HepG2 (cell line): ENCODE measurements around the gene OCSTAMP. TPM values are rescaled to one million over a fixed set of nuclear protein-coding genes. Genes with fewer than 3 reads are reported as not detected.

Experiments
- ATAC-seq: fragments of 200-7000 bp; cut with Tn5 transposase; 3 replicates; pipeline ENCODE4 v1.9.1; 2020; ENCODE audit warnings: mild to moderate bottlenecking, moderate library complexity
- BruUV-seq: library from RNA; stranded (reverse); fragments of 400-500 nt; replicated peaks from 2 replicates; lab custom pipeline; 2021; lab: Mats Ljungman, UMichigan
- CTCF ChIA-PET: fragments of 300-600 bp; formaldehyde crosslinking; extraction: SDS; loops from one replicate; lab custom pipeline; 2021; ENCODE audit warnings: low total read pairs, inconsistent platforms, low intra/inter-chr PET ratio; lab: Yijun Ruan, JAX
- POLR2A ChIA-PET: fragments of 350-600 bp; sonication (Branson Sonifier 250); formaldehyde crosslinking; loops from one replicate; lab custom pipeline; 2020; ENCODE audit warnings: antibody characterized with exemption, inconsistent platforms; lab: Yijun Ruan, JAX
- DNase-seq: peaks from one replicate; pipeline ENCODE4 v3.0.0-alpha.2; 2015; ENCODE audit warnings: low spot score
- FAIRE-seq: peaks from 3 replicates; lab custom pipeline; 2011; peaks lifted over from hg19 to GRCh38; lab: Jason Lieb, UNC
- H2AFZ ChIP-seq: one replicate; pipeline ENCODE4 v1.6.1; 2011; ENCODE audit warnings: low read length, inconsistent platforms
- H3K27ac ChIP-seq: fragments of 300-600 bp; 3 replicates; pipeline ENCODE4 v1.8.0; 2011; ENCODE audit warnings: mixed run types, mild to moderate bottlenecking, mixed read lengths, low read length, inconsistent platforms; ENCODE audit not compliant: insufficient read depth; ENCODE audit errors: extremely low read length
- H3K27me3 ChIP-seq, 2 experiments: fragments of 200-600 bp in 1 of 2; 2 replicates in 1 of 2; 3 replicates in 1 of 2; pipeline versions ENCODE4 v1.6.0 to v1.8.0; 2011; ENCODE audit warnings: low read length in 2 of 2, mild to moderate bottlenecking in 2 of 2, moderate library complexity in 2 of 2, inconsistent platforms in 1 of 2; ENCODE audit not compliant: insufficient read depth in 2 of 2, control insufficient read depth in 1 of 2
- H3K36me3 ChIP-seq, 2 experiments: fragments of 200-600 bp in 1 of 2; replicated peaks in 1 of 2; 2 replicates in 1 of 2; 3 replicates in 1 of 2; pipeline versions ENCODE4 v1.5.1 to v1.8.0; 2011; ENCODE audit warnings: low read length in 2 of 2, inconsistent platforms in 1 of 2; ENCODE audit not compliant: insufficient read depth in 2 of 2, control insufficient read depth in 1 of 2
- H3K4me1 ChIP-seq: 2 replicates; pipeline ENCODE4 v1.5.1; 2012; ENCODE audit warnings: low read length, inconsistent platforms; ENCODE audit not compliant: insufficient read depth
- H3K4me2 ChIP-seq: 2 replicates; pipeline ENCODE4 v1.6.0; 2011; ENCODE audit warnings: low read depth, low read length, inconsistent platforms
- H3K4me3 ChIP-seq, 3 experiments: fragments of 200-600 bp in 1 of 3; sonication (generic), shearing (Covaris generic) in 1 of 3; replicated peaks in 1 of 3; 2 replicates each; pipeline ENCODE4 v1.5.1; 2011 to 2016; ENCODE audit warnings: low read length in 3 of 3, inconsistent platforms in 2 of 3, low read depth in 2 of 3, mild to moderate bottlenecking in 2 of 3, control low read depth in 1 of 3, mixed read lengths in 1 of 3; ENCODE audit not compliant: insufficient read depth in 1 of 3
- H3K79me2 ChIP-seq: one replicate; pipeline ENCODE4 v1.6.1; 2011; ENCODE audit warnings: low read length, inconsistent platforms; ENCODE audit not compliant: insufficient read depth
- H3K9ac ChIP-seq: 2 replicates; pipeline ENCODE4 v1.6.0; 2011; ENCODE audit warnings: mild to moderate bottlenecking, low read depth, low read length, inconsistent platforms; ENCODE audit not compliant: insufficient read depth
- H3K9me3 ChIP-seq: 2 replicates; pipeline ENCODE4 v1.5.1; 2012; ENCODE audit warnings: mild to moderate bottlenecking, low read length
- H4K20me1 ChIP-seq: 2 replicates; pipeline ENCODE4 v1.6.0; 2011; ENCODE audit warnings: inconsistent platforms, mild to moderate bottlenecking, low read length, moderate library complexity; ENCODE audit not compliant: insufficient read depth
- CEBPG ChIP-seq: IDR thresholded peaks from 2 replicates; pipeline ENCODE4 v1.6.1; 2016
- HHEX ChIP-seq: IDR thresholded peaks from 2 replicates; pipeline ENCODE4 v1.6.1; 2016; ENCODE audit warnings: control low read depth
- PRDM15 ChIP-seq: sonication (generic); formaldehyde crosslinking; IDR thresholded peaks from 2 replicates; pipeline ENCODE4 v1.4.0; 2020; ENCODE audit warnings: missing genetic modification reagents
- SKI ChIP-seq: fragments of 450-650 bp; IDR thresholded peaks from one replicate; pipeline ENCODE4 v1.6.1; 2018; ENCODE audit warnings: mild to moderate bottlenecking; ENCODE audit not compliant: partially characterized antibody
- TEAD3 ChIP-seq: optimal IDR thresholded peaks from 2 replicates; pipeline ENCODE3; 2016; ENCODE audit warnings: borderline replicate concordance
- ZMYM2 ChIP-seq: sonication (generic); formaldehyde crosslinking; IDR thresholded peaks from 2 replicates; pipeline ENCODE4 v1.8.0; 2022; ENCODE audit warnings: mild to moderate bottlenecking, missing genetic modification reagents
- ZNF232 ChIP-seq: sonication (generic); formaldehyde crosslinking; IDR thresholded peaks from 2 replicates; pipeline ENCODE4 v1.4.0; 2020; ENCODE audit warnings: missing genetic modification reagents, borderline replicate concordance
- WGBS: methylation state at CpG from one replicate; pipeline ENCODE4 v1.1.6; 2017; ENCODE audit warnings: low lambda C conversion rate; 5-methylcytosine and 5-hydroxymethylcytosine counted together
- in situ Hi-C: cut with HindIII; loops from 2 replicates; pipeline ENCODE4 v1.10.0; 2017; ENCODE audit warnings: low pct_unique_long_range_greater_than_20kb; ENCODE audit not compliant: extremely low pct_ligation_motif_present
- intact Hi-C: fragments of 100-400 bp; cut with micrococcal nuclease; formaldehyde crosslinking; loops from one replicate; pipeline ENCODE4 v1.10.0; 2022; ENCODE audit not compliant: unreplicated experiment
- polyA plus RNA-seq, 8 experiments: library from polyadenylated mRNA; depleted of rRNA in 3 of 8; stranded (reverse) in 7 of 8; unstranded in 1 of 8; fragments of >200 nt; fragmentation: Illumina TruSeq in 4 of 8; extraction: Trizol in 4 of 8; gene quantifications; 2 replicates each; pipeline versions ENCODE4 v1.2.1 to v1.2.3, GENCODE V29; 2011 to 2016; ENCODE audit warnings: low read depth in 4 of 8, missing spikeins in 1 of 8, mixed read lengths in 1 of 8; ENCODE audit not compliant: insufficient read depth in 1 of 8
- total RNA-seq, 5 experiments: library from RNA; depleted of rRNA; stranded (reverse); fragments of >200 nt; fragmentation: Illumina TruSeq; extraction: Trizol; gene quantifications; 2 replicates each; pipeline ENCODE4 v1.2.3, GENCODE V29; 2016; ENCODE audit warnings: low read depth in 1 of 5
- TF ChIP-seq, protein P1 (sequence below), 2 experiments: sonication (generic) in 1 of 2; formaldehyde crosslinking in 1 of 2; IDR thresholded peaks; 2 replicates each; pipeline versions ENCODE4 v1.6.1 to v1.9.0; 2014 to 2022; ENCODE audit warnings: antibody characterized with exemption in 1 of 2, borderline replicate concordance in 1 of 2, inconsistent platforms in 1 of 2, low read depth in 1 of 2, missing genetic modification reagents in 1 of 2
- TF ChIP-seq, protein P2 (sequence below): sonication (generic); formaldehyde crosslinking; IDR thresholded peaks from 2 replicates; pipeline ENCODE4 v1.8.0; 2022; ENCODE audit warnings: missing genetic modification reagents, mild to moderate bottlenecking, moderate library complexity, borderline replicate concordance
- TF ChIP-seq, protein P3 (sequence below): IDR thresholded peaks from 2 replicates; pipeline ENCODE4 v1.6.1; 2016

Gene OCSTAMP
- total and polyA plus RNA-seq, 2 of the 13 experiments (the other 11 are each of a cell fraction or from before 2014, with no cell fraction given) = not detected

GRCh38 chr20:46523108-46523507 is 27.3 kb downstream of the OCSTAMP start:
- in situ Hi-C loops = loop anchor here (5.0 kb wide), 1 partner anchor 159 kb away; no protein-coding TSS in a partner anchor
- DNase-seq (peak; percentile 67), FAIRE-seq (peak; percentile 47), ATAC-seq (peak; percentile 23; the same call in 2 of the 3 replicates)
- POLR2A ChIA-PET = interaction anchor here (1.0 to 2.3 kb wide), 15 partner anchors 12 to 798 kb away, joined by 3 to 8 read pairs (median 4); partner anchors contain the start of genes SLC13A3 and TP53RK
- intact Hi-C loops = loop anchor here (5.0 kb wide), 2 partner anchors 34 to 224 kb away; no protein-coding TSS in a partner anchor
- Histone ChIP-seq H4K20me1 (no peaks in the 10 kb centered on the region), H3K79me2 (no peaks in the 10 kb centered on the region), H2AFZ (no peak overlapping the region), H3K4me1 (peaks cover 27% of the 10 kb centered on the region), H3K4me3 (no peak overlapping the region), H3K27ac (no peak overlapping the region), H3K4me2 (peak overlapping the region; percentile 20), H3K27me3 (no peaks in the 10 kb centered on the region), H3K9me3 (no peaks in the 10 kb centered on the region), H3K36me3 (no peaks in the 10 kb centered on the region), H3K9ac (no peak overlapping the region)
- BruUV-seq = no TSS peak
- CTCF ChIA-PET = interaction anchor here (1.2 to 4.9 kb wide), 2 partner anchors 158 to 176 kb away, joined by 3 to 61 read pairs; no protein-coding TSS in a partner anchor
- 1% methylated on average over 5 of the region's 5 CpGs for WGBS
- TF ChIP-seq ZNF232 (no peak), TEAD3 (peak; percentile 88), HHEX (CRISPR knock-in tag) (no peak), SKI (no peak), CEBPG (CRISPR knock-in tag) (peak; percentile 48; the same call in 1 of the 2 replicates), ZMYM2 (0 out of 2 replicates have a peak, but pooled peaks have one; percentile 60), PRDM15 (CRISPR knock-in tag) (no peak)
- TF ChIP-seq, protein P1, sequence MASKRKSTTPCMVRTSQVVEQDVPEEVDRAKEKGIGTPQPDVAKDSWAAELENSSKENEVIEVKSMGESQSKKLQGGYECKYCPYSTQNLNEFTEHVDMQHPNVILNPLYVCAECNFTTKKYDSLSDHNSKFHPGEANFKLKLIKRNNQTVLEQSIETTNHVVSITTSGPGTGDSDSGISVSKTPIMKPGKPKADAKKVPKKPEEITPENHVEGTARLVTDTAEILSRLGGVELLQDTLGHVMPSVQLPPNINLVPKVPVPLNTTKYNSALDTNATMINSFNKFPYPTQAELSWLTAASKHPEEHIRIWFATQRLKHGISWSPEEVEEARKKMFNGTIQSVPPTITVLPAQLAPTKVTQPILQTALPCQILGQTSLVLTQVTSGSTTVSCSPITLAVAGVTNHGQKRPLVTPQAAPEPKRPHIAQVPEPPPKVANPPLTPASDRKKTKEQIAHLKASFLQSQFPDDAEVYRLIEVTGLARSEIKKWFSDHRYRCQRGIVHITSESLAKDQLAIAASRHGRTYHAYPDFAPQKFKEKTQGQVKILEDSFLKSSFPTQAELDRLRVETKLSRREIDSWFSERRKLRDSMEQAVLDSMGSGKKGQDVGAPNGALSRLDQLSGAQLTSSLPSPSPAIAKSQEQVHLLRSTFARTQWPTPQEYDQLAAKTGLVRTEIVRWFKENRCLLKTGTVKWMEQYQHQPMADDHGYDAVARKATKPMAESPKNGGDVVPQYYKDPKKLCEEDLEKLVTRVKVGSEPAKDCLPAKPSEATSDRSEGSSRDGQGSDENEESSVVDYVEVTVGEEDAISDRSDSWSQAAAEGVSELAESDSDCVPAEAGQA (IDR thresholded peaks at IDR 0.05; ENCODE audit: low read depth) = peak; percentile 75
- TF ChIP-seq, protein P1 (CRISPR knock-in tag; IDR thresholded peaks at IDR 0.05; ENCODE audit: borderline replicate concordance) = no peak
- TF ChIP-seq, protein P2, sequence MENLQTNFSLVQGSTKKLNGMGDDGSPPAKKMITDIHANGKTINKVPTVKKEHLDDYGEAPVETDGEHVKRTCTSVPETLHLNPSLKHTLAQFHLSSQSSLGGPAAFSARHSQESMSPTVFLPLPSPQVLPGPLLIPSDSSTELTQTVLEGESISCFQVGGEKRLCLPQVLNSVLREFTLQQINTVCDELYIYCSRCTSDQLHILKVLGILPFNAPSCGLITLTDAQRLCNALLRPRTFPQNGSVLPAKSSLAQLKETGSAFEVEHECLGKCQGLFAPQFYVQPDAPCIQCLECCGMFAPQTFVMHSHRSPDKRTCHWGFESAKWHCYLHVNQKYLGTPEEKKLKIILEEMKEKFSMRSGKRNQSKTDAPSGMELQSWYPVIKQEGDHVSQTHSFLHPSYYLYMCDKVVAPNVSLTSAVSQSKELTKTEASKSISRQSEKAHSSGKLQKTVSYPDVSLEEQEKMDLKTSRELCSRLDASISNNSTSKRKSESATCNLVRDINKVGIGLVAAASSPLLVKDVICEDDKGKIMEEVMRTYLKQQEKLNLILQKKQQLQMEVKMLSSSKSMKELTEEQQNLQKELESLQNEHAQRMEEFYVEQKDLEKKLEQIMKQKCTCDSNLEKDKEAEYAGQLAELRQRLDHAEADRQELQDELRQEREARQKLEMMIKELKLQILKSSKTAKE = 0 out of 2 replicates have a peak, but pooled peaks have one; percentile 28
- TF ChIP-seq, protein P3, sequence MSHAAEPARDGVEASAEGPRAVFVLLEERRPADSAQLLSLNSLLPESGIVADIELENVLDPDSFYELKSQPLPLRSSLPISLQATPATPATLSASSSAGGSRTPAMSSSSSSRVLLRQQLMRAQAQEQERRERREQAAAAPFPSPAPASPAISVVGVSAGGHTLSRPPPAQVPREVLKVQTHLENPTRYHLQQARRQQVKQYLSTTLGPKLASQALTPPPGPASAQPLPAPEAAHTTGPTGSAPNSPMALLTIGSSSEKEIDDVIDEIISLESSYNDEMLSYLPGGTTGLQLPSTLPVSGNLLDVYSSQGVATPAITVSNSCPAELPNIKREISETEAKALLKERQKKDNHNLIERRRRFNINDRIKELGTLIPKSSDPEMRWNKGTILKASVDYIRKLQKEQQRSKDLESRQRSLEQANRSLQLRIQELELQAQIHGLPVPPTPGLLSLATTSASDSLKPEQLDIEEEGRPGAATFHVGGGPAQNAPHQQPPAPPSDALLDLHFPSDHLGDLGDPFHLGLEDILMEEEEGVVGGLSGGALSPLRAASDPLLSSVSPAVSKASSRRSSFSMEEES (CRISPR knock-in tag) = peak; percentile 52; the same call in 1 of the 2 replicates
